Measurements from ENCODE around the gene CYBC1. TPM values are rescaled to one million over a fixed set of nuclear protein-coding genes. Genes with fewer than 3 reads are reported as not detected.

CYBC1 gene
- total RNA-seq = 87.3 and 108 TPM in 2 replicates

GRCh38 chr17:82450357-82451106 lies at the start of gene CYBC1:
Gene CYBC1, minus strand, starts transcription at chr17:82450752. Its CDS starts 1,498 bp downstream, at chr17:82449254.

GRCh38 chr17:82458179-82458884 lies 7.8 kb upstream of the CYBC1 start, which contains the start of gene NARF:
Gene NARF, plus strand, starts transcription at chr17:82458741. Its CDS starts 63 bp downstream, at chr17:82458804.

GRCh38 chr17:82418001-82418986 lies 32.3 kb downstream of the CYBC1 start, which contains the start of the genes HEXD and OGFOD3:
Gene HEXD, plus strand, starts transcription at chr17:82418347. Its CDS starts 1,453 bp downstream, at chr17:82419800.
Gene OGFOD3, minus strand, starts transcription at chr17:82418586. Its CDS starts 101 bp downstream, at chr17:82418485.

Other genes with a start within 250 kb of the CYBC1 start
- 12.6 and 16.0 TPM in 2 replicates for gene CCDC57, start 237.9 kb downstream of the CYBC1 start, total RNA-seq
- 80.3 and 222 TPM in 2 replicates for gene SLC16A3, start 221.7 kb downstream of the CYBC1 start, total RNA-seq
- gene CSNK1D, start 177.1 kb downstream of the CYBC1 start, total RNA-seq = 60.9 and 70.6 TPM in 2 replicates
- gene CD7, start 133.1 kb downstream of the CYBC1 start, total RNA-seq = 0.66 and 1.3 TPM in 2 replicates
- gene SECTM1, start 117.0 kb downstream of the CYBC1 start, total RNA-seq = 39.7 and 198 TPM in 2 replicates
- not detected in 2 replicates for gene TEX19, start 91.5 kb downstream of the CYBC1 start, total RNA-seq
- 0.15 TPM in 1 of 2 replicates, not detected in the other for gene UTS2R, start 79.0 kb downstream of the CYBC1 start, total RNA-seq
- gene HEXD, start 32.4 kb downstream of the CYBC1 start, total RNA-seq = 13.2 and 16.9 TPM in 2 replicates
- gene OGFOD3, start 32.2 kb downstream of the CYBC1 start, total RNA-seq = 36.2 and 64.2 TPM in 2 replicates
- gene NARF, start 8.0 kb upstream of the CYBC1 start, total RNA-seq = 33.1 and 39.1 TPM in 2 replicates
- 24.4 and 46.1 TPM in 2 replicates for gene FOXK2, start 69.0 kb upstream of the CYBC1 start, total RNA-seq
- 51.3 and 58.1 TPM in 2 replicates for gene WDR45B, start 197.7 kb upstream of the CYBC1 start, total RNA-seq
- 5.8 and 20.0 TPM in 2 replicates for gene RAB40B, start 247.9 kb upstream of the CYBC1 start, total RNA-seq